ENCODE results near the gene PTCHD1.

The PTCHD1 gene

DNA sequence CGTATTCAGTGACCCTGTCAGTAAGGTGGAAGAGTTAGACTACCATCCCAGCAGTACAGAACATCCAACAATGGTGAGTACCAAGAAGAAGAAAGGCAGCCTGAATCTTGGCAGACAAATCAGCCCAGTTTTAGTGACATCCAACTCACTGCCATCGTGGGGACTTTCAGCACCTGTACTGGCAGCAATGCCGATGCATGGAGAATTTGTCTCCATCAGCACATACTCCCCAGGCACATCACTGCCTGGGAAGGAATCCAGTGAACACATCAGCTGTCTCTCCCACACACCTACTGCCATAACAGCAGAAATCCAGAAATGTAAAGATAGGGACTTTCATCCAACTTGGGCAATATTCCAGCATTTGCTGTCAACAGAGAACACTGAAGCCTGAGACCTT, 29.8 kb downstream of the PTCHD1 start:
- no peak for DNase-seq

DNA sequence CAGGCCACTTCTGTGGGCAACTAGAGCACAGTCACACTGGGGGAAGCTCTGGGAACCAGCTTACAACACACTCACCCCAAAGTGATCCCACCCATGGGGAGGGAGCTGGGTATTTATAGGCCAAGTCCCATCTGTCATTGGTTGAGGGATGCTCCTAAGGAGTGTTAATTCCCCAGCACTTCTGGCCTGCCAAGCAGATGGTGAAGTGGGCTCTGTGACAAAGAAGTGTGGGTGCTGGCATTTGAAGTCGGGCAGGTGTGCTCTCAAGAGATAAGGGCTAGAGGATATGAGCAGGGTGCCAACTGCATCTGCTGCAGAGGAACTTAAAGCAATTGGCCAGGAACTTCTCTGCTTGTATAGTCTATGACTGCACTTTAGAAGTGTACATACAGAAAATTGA, 30.9 kb downstream of the PTCHD1 start:
- DNase-seq, result no peak

DNA sequence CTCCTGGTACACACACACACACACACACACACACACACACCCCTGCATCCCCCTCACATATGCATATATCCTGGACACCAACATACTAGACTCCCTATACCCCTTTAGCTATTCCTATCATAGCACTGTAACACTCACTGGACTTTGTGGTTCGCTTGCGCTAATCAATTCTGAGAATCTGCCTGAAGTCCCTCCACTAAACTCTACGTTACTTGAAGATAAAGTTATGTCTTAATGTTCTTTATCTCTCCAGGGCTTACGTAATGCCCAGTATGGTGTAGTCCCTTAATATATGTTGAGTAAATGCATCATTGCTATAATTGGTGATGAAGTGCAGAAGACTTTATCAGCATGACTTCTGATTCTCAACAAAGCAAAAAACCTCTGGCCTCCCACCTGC, 32.3 kb downstream of the PTCHD1 start:
- no peak for DNase-seq

DNA sequence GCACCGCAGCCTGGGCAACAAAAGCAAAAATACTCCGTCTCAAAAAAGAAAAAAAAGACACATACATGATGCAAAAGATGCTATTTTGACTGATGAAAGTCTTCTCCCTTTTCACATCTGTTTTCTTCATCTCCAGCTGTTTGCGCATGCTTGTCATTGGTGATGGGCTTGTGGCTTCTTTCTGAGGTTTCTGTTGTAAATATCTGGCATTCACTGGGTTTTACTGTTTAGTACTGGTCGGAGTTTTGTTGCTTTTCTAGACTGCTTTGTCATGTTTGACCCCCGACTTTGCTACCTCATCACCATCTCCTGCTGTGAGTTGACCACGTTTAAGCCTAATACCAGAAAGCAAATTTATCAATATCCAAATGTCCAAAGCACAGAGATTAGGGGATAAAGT, 34.4 kb downstream of the PTCHD1 start:
- DNase-seq, result no peak

DNA sequence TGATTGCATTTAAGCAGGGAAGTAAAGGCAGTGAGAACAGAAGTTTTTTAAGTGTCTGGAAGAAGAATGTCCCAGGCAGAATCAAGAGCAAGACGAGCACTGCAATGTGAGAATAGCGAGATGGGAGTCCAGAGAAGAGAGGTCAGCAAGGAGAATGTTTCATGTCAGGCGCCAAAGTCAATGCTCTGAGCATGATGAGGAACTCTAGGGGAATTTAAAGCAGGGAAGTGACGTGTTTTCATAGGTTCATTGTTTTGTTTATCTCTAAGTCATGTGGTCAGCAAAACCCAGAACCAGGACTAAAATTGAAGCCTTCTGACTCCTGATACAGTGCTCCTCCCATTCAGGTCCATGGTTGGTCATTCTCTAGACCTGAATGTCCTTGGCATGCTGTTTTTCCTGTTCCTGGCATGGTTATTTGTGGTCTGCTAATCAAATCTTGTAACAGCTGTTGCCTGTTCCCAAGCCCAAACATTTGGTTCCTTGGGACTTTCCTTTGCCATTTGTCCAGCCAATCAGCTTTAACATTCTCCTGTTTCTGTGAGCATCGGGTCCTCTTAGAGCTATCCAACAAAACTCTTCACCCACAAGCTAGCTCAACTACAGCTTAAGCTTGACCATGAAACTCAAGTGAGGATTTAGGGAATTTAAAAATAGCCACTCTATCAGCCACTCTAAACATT, 37.7 kb downstream of the PTCHD1 start:
- no peak for DNase-seq

DNA sequence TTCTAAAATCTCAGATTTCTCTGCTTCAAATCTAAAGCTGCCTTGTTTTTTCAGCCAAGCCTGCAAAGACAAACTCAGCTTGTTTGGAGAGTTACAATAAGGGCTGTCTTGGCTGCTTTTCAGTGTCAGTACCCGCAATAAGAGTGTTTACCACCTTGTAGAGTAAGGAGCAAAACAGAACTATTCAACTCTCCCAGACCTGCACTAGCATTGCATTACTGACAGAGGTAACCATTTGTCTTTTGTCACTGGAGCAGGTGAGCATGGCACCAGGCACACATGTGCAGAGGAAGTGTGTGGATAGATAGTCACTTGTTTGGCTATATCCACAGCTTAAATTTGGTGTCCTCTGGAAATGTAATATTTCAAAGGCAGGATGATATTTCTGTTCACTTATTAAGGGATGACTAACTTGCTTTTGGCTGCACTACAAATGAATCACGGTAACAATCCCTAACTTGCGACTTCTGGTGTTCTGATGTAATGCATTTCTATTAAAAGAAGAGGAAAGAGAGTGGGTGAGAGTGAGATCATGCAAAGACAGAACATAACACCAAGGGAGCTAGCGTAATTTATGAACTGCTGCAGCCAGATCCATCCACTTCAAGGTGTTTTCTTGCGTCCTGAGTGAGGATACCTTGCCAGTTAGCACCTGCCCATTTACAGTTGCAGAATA, 38.6 kb downstream of the PTCHD1 start:
- DNase-seq, result no peak

DNA sequence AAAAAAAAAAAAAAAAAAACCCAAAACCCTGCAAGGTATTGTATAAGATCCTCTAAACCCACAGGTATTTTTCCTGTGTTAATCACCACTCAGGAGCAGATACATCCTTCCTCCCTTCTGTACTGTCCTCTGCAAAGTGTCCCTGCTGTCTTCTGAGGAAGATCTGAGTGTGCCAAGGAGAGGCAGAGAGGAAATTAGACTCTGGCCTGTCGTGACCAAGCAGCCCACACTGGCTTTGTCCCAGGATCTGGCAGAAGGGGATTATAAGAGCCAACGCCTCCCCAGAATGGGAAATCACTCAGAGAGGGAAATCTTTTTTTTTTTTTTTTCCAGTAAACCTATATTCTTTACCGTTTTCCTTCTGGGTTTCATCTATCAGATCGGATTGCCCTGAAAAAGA, 39.6 kb downstream of the PTCHD1 start:
- DNase-seq, result no peak

DNA sequence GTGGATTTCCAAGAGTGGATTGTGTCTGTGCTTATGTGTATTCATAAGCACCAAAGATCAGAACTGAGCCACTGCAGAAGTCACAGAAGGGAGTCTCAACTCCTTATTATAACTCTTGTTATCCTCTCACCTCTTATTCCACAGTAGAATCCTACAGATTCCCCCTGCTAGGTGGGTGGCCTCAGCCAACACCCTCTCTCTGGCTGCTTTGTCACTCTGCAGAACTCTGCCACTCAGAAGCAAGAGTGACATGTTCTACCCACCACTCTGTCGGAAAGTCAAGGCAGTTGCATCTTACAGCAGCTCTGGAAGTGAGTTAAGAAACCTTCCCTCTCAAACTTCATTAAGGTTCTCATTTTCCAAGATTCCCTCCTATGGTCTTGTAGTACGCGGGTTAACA, 41.9 kb downstream of the PTCHD1 start:
- DNase-seq, result no peak

DNA sequence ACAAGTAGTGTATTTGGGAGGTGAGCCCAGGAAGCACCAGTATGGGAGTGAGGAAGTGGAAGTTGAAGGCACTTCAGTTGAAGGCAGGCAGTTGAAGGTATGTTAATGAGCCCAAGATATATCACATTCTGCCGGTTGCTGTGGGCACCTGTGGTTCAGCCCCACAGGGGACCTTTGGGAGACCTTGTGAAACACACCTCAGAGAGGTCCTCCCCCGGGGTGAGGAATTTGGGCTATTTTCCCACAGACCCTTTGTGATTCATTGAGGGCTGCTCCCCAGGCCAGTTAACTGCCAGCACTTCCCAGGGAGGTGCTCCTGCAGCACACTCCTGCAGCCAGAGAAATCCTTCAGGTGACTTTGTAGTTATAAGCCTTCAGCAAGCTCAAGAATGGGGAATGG, 45.9 kb downstream of the PTCHD1 start:
- no peak for DNase-seq

DNA sequence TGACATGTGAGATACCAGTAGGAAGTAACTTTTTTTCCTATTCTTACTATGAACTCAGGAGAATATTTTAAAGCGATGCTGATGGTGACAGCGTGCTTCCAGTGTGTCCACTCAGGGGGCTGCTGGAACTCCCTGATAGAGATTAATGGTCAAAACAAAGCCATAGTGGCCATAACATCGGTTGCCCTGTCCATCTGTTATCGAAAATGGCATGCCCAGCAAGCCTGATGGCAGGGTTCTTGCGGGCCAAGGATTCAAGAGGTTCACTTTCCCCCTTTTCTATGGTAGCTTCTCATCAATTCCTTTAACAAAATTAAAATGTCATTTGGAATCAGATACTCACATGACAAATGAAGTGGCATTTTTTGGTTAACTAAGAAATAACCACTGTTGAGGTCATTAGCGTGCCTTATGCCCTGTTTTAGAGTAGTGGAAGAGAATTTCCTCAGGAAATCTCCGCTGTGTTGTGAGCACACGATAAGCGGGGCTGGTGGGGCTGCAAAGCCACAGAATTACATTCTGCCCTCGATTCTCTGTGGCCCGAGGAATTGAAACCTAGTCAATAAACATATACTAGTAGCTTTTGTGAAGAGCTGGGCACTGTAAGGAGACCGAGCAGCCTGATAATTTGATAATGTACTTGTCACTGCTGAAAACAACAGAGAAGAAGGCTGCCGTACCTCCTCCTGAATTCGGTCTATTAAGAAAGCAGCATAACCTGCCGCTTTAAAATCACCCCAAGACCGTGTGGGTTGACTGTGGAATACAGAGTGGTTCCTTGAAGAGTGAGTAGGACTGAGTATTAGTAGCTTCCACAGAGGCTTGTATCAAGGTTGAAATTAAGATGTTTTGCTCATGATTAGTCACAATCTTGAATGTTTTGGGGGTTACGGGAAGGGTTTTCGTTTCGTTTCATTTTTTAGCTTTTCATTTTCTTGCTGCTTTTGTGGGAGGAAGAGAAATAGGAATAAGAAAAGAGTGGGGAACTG, 46.7 kb downstream of the PTCHD1 start:
- no peak for DNase-seq

DNA sequence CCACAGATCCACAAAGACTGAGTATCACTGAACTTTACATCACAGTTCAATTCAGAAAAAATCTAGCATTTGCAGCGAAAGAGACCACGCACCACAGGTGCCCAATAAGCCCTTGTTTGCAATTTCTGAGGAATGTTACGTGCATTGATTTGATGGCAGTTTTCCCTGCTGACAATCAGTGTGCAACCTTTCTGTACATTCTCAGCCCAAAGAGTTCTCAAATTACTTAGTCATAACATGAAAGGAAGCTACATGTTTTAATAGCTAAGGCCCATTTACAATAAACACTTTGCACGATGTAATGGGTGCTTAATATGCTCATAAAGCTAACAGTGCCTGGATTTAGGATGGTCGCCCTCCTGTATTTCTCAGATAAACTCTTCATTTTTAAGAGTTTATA, 47.9 kb downstream of the PTCHD1 start:
- no peak for DNase-seq

DNA sequence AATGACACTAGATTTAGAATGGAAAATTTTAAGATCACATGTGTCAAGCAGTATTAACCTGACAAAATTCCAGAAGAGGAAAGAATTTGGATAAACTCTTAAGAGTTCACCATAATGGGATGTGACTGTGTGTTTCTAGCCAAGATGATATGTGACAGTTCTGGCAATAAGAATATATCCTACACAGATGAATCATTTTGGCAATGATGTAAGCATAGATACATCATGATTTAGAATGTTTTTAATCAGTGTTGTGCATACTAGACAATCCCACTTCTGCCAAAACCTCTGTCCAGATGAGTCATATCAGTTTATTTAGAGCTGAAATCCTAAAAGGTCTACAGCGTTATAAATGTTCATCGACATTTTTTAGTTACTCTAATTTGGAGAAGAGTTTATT, 48.8 kb downstream of the PTCHD1 start:
- DNase-seq, result no peak

DNA sequence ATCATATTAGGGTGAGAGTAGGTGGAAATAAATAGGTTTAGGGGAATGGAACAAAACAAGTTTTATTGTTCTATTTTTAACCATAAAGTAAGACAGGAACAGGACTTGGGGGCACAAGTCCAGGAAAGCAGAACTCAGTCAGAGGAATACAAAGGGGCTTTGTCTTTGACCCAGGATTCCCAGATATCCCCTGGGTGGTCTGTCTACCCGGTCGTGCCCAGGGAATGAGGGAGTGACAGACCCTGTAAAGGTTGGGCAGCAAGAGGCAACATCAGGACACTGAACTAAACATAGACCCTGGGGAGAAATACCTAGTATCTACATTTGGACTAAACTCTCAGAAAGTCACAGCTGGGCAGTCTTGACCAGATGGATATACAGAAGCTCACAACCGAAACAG, 50.6 kb downstream of the PTCHD1 start:
- no peak for DNase-seq

DNA sequence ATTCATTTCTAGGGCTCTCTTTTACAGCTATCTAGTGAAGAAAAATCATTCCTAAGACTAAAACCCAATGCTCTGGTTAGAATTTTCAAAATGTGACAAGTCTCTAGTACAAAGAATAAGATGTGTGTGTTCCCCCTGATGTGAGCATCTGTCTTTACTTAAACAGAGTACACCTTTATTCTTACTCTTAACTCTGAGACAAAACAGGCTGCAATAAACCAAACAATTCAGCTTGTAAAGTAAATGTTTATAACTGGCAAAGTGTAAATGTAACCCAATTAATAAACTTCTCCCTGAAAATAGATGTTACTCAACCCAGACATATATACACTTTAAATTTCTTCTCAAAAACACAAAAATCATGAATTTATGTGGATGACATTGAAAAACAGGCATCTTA, 51.6 kb downstream of the PTCHD1 start:
- no peak for DNase-seq

DNA sequence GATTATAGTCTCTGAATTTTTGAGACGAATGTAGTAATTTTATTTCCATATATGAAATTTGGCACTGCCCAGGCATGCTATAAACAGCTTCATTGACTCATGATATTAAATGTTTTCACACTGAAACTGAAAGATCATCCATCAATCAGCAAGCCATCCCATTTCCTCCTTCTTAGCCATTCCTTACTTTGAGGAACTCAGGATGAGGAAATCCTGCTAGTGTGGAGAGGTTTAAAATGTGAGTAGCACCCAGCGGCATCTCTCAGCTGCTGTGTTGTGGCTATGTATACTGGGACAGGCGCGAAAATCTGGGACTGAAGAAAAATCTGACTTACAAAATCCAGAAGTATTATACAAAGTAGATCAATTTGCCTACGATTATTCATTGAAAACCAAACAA, 52.1 kb downstream of the PTCHD1 start:
- DNase-seq, result no peak

DNA sequence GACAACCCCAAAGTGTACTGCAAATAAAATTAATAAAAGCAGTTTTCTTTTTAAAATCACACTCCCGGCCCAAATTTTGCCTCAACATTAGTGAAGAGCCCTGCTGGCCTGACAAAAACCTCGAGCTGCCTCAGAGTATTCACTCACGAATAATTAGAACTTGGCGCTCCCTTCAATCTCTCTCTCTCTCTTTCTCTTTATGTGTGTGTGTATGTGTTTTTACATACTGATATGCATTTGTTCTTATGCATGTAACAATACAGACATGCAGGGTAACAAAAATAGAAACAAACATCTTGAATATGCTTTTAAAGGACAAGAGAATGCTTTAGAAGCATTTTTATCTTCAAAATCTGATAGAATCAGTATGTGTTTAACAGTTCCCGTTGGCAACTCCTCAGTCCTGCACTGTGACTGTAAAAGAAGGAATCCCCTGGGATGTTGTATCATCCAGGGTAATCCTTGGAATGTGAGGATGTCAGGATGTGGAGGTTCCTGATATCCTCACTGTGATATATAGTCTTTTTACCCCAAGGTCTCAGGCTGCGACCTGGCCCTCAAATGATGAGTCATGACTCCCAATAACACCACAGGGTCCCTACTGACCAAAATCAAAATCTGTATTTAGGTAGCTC, 53.0 kb downstream of the PTCHD1 start:
- no peak for DNase-seq

DNA sequence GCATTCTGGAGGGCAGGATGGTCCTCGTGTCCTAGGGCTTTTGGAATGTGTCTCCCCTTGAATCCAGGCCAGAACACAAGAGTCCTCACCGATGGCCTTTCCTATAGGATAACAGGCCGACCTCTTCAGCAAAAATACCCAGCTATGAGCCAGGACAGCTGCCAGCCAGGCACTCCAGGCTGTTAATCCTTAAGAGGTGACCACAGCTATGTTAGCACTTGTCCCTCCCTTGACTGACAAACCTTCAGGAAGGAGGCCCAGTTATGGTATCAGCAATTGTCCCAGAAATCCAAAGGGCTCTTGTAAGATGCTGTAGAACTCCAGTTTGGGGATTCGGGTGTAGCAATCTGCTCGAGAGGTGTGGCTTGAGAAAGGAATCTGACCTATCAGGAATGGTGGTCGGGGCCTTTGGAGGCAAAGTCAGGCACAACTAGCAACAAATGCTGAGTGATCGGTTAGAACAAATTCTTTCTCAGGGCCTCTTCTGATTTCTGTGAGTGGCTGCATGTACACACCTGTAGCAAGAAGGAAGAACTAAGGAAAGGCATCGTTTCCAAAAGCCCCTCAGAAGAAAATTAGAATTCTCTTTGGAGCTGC, 54.6 kb downstream of the PTCHD1 start:
- no peak for DNase-seq

DNA sequence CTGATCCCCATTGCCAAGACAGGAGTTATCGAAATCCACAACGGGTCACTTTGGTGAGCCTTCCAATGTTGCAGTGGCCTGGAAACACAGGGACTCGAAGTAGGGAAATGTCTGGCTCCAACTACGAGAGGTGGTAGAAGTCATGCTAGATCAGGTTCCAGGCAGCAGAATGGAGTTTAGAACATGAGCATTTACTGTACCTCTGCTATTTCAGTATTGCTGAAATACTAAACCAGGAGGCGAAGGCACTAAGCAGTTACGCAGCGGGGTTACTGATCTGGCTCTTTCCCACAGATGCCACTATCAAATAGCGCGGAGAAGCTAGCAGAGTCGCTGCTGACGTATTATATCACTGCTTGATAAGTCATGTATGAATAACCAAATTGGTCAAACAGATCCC, 56.3 kb downstream of the PTCHD1 start:
- no peak for DNase-seq

DNA sequence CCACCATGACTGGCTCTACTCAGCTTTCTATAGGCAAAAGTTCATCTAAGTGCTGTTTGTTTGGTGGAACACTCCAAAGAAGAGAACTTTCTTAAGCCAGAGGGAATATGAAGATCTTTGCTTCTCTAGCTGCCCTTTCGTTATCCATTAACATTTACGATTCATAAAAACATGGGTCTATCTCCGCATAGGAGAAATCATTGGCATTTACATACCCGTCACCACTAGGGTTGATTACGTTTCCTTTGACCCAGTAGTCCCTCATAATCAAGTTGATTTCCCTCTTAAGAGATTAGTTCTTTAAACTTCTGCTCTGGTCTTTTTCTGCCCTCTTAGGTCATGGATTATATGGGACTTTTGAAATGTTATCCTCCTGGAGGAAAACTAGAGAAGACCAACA, 57.5 kb downstream of the PTCHD1 start:
- DNase-seq, result no peak

DNA sequence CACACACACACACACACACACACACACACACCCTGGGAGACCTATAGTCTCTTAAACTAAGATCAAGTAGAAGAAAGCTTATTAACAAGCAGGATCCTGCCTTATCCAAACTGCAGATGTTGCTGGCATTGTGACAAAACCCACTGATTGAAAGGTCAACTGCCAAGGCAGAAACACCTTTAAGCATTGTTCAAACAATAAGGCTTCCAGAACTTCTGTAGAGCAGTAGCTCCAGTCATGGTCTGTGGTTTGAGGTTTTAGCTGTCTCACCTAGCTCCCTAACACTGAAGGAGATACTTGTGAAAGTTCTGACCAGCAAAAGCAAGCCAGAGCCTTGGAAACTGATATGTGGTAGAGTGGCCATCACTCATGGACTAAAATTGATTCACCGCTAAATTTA, 59.8 kb downstream of the PTCHD1 start:
- DNase-seq, result no peak

DNA sequence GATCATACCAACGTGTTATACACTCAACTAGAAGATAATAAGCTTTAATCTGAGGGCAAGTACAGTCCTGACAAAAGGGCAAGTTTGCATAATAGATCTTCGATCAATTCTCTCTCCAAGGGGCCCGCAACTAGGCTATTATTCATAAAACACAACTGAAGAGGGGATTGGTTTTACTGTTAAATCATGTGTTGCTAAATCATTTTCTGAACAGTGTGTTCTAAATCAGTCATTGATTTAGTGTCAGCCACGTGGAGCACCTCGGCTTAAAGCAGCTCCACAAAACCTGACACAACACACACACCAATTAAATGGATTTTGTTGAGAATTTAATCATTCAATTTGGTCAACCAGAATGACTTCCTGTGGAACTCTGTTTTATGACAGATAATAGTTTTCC, 61.6 kb downstream of the PTCHD1 start:
- no peak for DNase-seq

DNA sequence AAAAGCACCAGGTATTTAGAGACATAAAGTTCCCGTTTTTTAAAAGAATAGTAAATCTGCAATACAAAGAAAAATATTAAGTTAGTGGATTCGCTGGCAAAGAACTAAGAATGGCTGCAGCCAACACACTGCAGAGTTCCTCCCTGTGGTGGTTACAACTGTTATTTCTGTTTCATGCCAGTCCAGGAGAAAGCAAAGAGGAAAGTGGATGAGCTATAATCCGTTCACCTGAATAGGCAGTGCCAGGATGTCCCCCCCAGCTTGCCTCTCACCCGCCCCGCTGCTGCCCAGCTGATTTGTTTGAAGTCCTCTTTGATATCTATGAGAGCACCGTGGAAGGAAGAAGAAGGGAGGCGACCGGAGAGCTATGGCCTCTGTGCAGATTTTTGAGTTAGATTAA, 63.9 kb downstream of the PTCHD1 start:
- DNase-seq, result no peak

DNA sequence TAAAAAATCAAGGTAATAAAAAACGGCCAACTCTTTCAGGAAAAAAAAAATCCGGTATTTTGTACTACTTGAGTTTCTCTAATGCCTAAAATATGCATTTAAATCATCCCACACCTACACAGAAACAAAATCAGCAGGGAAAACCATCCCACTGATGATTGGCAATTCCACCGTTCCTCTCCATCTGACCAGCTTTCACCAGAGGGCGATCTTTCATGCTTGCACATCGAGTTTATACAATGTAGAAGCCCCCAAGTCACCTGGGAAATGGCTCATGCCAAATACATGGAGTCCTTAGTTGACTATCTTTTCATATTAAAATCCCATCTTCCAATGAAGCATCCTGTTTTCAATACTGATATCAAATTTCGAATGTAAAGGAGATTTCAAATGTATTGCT, 69.2 kb downstream of the PTCHD1 start:
- no peak for DNase-seq
